Measurements from ENCODE around the gene S100A1. TPM values are rescaled to one million over a fixed set of nuclear protein-coding genes. Genes with fewer than 3 reads are reported as not detected.

The S100A1 gene
- total and polyA plus RNA-seq, 10 of the 15 experiments (the other 5 are each of a cell fraction or from before 2014, with no cell fraction given): 0.13 to 0.29 TPM; not detected in 8

GRCh38 chr1:153631047-153632022 is 3.1 kb downstream of the S100A1 start:
- H3K27ac ChIP-seq (ENCODE audit: control insufficient read depth, insufficient read depth): no peak overlapping the region
- no peaks in the 10 kb centered on the region for H3K27me3 ChIP-seq (replicated peaks in 1 of 2; ENCODE audit: control insufficient read depth in 2 of 2, insufficient read depth in 2 of 2, low read length in 1 of 2)
- ATAC-seq (no peak), DNase-seq (ENCODE audit: low read depth, low spot score) (no peak), FAIRE-seq (no peak)
- no peaks in the 10 kb centered on the region for H3K9me3 ChIP-seq (replicated peaks; ENCODE audit: control insufficient read depth, insufficient read depth, low read length)
- ChIA-PET SMC1A (ENCODE audit: uncharacterized antibody, unreplicated experiment) (interaction anchor here (1.0 kb wide), 1 partner anchor 31 kb away, joined by 3 read pairs; no protein-coding TSS in a partner anchor), POLR2A (interaction anchor here (0.6 kb wide), 1 partner anchor 250 kb away, joined by 3 read pairs; no protein-coding TSS in a partner anchor), CTCF (interaction anchor here (0.6 to 5.2 kb wide), 4 partner anchors 15 to 121 kb away, joined by 3 to 66 read pairs (median 8); partner anchors contain the start of genes S100A14 and S100A16), RAD21 (ENCODE audit: unreplicated experiment) (interaction anchor here (1.5 kb wide), 1 partner anchor 59 kb away, joined by 7 read pairs; no protein-coding TSS in a partner anchor)
- no peaks in the 10 kb centered on the region for H4K20me1 ChIP-seq (ENCODE audit: control insufficient read depth, insufficient read depth)
- H3K36me3 ChIP-seq (ENCODE audit: control insufficient read depth in 2 of 2, insufficient read depth in 2 of 2, low read length in 1 of 2): peaks cover 0 to 6% of the 10 kb centered on the region in 2 experiments; a peak in 2 of 4 replicates
- in situ Hi-C loops (cut with MboI): no loop called here
- H3K4me2 ChIP-seq (ENCODE audit: control insufficient read depth, insufficient read depth): no peak overlapping the region
- peaks cover 14% of the 10 kb centered on the region for H3K4me1 ChIP-seq (ENCODE audit: control insufficient read depth, insufficient read depth, low read length)
- H3K9ac ChIP-seq (ENCODE audit: control insufficient read depth, insufficient read depth, low read length): no peak overlapping the region
- H3K79me2 ChIP-seq (ENCODE audit: control insufficient read depth, insufficient read depth, low read length): peaks cover 23% of the 10 kb centered on the region
- H3K4me3 ChIP-seq: no peak overlapping the region
- no peak overlapping the region for H2AFZ ChIP-seq (ENCODE audit: control insufficient read depth, low read depth, low read length)
- intact Hi-C loops (cut with micrococcal nuclease; ENCODE audit: unreplicated experiment): no loop called here
- TF ChIP-seq ZNF207 (IDR thresholded peaks at IDR 0.05; ENCODE audit: borderline replicate concordance): no peak
- TF ChIP-seq YBX1 (IDR thresholded peaks at IDR 0.05): no peak
- no peak for TF ChIP-seq MYB (IDR thresholded peaks at IDR 0.05; ENCODE audit: borderline replicate concordance, low read depth, low read length)
- TF ChIP-seq SKIL (IDR thresholded peaks at IDR 0.05; ENCODE audit: low read depth, poor library complexity, severe bottlenecking): no peak
- TF ChIP-seq PBX3 (IDR thresholded peaks at IDR 0.05; ENCODE audit: insufficient replicate concordance, low read depth, low read length): no peak
- no peak for TF ChIP-seq ZBTB4 (CRISPR knock-in tag; IDR thresholded peaks at IDR 0.05)
- TF ChIP-seq NRF1 (conservative IDR thresholded peaks at IDR 0.05; ENCODE audit: low read depth, low read length): no peak
- no peak for TF ChIP-seq TBL1XR1 (IDR thresholded peaks at IDR 0.05; ENCODE audit: low read depth, low read length)
- TF ChIP-seq HCFC1 (IDR thresholded peaks at IDR 0.05; ENCODE audit: low read length): no peak
- TF ChIP-seq MEF2B (IDR thresholded peaks at IDR 0.05; ENCODE audit: partially characterized antibody, poor library complexity, severe bottlenecking): no peak
- WGBS (ENCODE audit: insufficient coverage, insufficient replicate concordance, low lambda C conversion rate, missing lambda C conversion rate): 71% methylated on average over 7 of the region's 10 CpGs
- TSS peak; percentile 52 for BruUV-seq (replicated peaks)
